Natural killer cell (primary cell): Measurements from ENCODE around the gene ITGB2. TPM values are rescaled to one million over a fixed set of nuclear protein-coding genes. Genes with fewer than 3 reads are reported as not detected.
A peak's percentile ranks its signal among the peaks of the same experiment; 100 is the strongest.

Experiments used
- ATAC-seq, 3 donors: fragments of 150-1000 bp in 2 of 3; fragments of 200-7000 bp in 1 of 3; cut with Tn5 transposase; 1 replicate in 1 of 3; 2 replicates in 2 of 3; pipeline ENCODE4 v1.10.0; 2021; ENCODE audit warnings: mild to moderate bottlenecking in 2 of 3, moderate library complexity in 2 of 3
- DNase-seq, 2 donors: peaks; one replicate each; pipeline versions ENCODE4 v3.0.0 to v3.0.0-alpha.2; 2013 to 2021; ENCODE audit warnings: mixed read lengths in 1 of 2
- H3K27ac ChIP-seq: one replicate; pipeline ENCODE4 v1.5.1; 2013; ENCODE audit warnings: mild to moderate bottlenecking, low read length
- H3K27me3 ChIP-seq: one replicate; pipeline ENCODE4 v1.6.1; 2013; ENCODE audit warnings: low read length; ENCODE audit not compliant: control insufficient read depth, insufficient read depth
- H3K36me3 ChIP-seq: one replicate; pipeline ENCODE4 v1.6.1; 2013; ENCODE audit warnings: low read length; ENCODE audit not compliant: control insufficient read depth, insufficient read depth
- H3K4me1 ChIP-seq: one replicate; pipeline ENCODE4 v1.6.1; 2013; ENCODE audit warnings: low read length; ENCODE audit not compliant: control insufficient read depth, insufficient read depth
- H3K4me3 ChIP-seq: one replicate; pipeline ENCODE4 v1.5.1; 2013; ENCODE audit warnings: low read length
- H3K9me3 ChIP-seq: one replicate; pipeline ENCODE4 v1.6.1; 2013; ENCODE audit warnings: low read length; ENCODE audit not compliant: control insufficient read depth, insufficient read depth
- H3K27ac Mint-ChIP-seq, 2 donors: one replicate each; pipeline ENCODE4 v1.8.0; 2022; ENCODE audit warnings: mild to moderate bottlenecking in 2 of 2, mixed read lengths in 2 of 2, moderate library complexity in 1 of 2
- H3K27me3 Mint-ChIP-seq, 2 donors: one replicate each; pipeline ENCODE4 v1.8.0; 2022; ENCODE audit warnings: low read depth in 2 of 2, mixed read lengths in 2 of 2
- H3K36me3 Mint-ChIP-seq: one replicate; pipeline ENCODE4 v1.8.0; 2022; ENCODE audit warnings: mixed read lengths
- H3K4me1 Mint-ChIP-seq, 2 donors: one replicate each; pipeline ENCODE4 v1.8.0; 2022; ENCODE audit warnings: mixed read lengths in 2 of 2
- H3K4me3 Mint-ChIP-seq: one replicate; pipeline ENCODE4 v1.8.0; 2022; ENCODE audit warnings: mild to moderate bottlenecking, moderate library complexity, mixed read lengths
- H3K9me3 Mint-ChIP-seq, 2 donors: one replicate each; pipeline ENCODE4 v1.8.0; 2022; ENCODE audit warnings: mixed read lengths in 2 of 2
- WGBS: methylation state at CpG from one replicate; pipeline ENCODE4 v1.1.7; 2013; ENCODE audit warnings: missing lambda C conversion rate; ENCODE audit not compliant: insufficient coverage; 5-methylcytosine and 5-hydroxymethylcytosine counted together
- intact Hi-C: fragments of 100-400 bp; cut with micrococcal nuclease; formaldehyde crosslinking; loops from one replicate; pipeline ENCODE4 v1.14.2; 2022
- total RNA-seq, 4 donors: library from RNA; stranded (reverse); fragments of 120-200 nt in 1 of 4; gene quantifications; one replicate each; pipeline versions ENCODE4 v1.2.3 to v1.2.4, GENCODE V29; 2013 to 2022
- TF ChIP-seq, protein P1 (sequence below): fragments of 200-600 bp; IDR thresholded peaks from one replicate; pipeline ENCODE4 v1.8.0; 2022; ENCODE audit warnings: antibody characterized with exemption

Gene ITGB2
- total RNA-seq, 3 donors from 2014 or later (not counting 1 experiment from before 2014, with no cell fraction given) = 1,223 to 1,393 (median 1,250) TPM

DNA sequence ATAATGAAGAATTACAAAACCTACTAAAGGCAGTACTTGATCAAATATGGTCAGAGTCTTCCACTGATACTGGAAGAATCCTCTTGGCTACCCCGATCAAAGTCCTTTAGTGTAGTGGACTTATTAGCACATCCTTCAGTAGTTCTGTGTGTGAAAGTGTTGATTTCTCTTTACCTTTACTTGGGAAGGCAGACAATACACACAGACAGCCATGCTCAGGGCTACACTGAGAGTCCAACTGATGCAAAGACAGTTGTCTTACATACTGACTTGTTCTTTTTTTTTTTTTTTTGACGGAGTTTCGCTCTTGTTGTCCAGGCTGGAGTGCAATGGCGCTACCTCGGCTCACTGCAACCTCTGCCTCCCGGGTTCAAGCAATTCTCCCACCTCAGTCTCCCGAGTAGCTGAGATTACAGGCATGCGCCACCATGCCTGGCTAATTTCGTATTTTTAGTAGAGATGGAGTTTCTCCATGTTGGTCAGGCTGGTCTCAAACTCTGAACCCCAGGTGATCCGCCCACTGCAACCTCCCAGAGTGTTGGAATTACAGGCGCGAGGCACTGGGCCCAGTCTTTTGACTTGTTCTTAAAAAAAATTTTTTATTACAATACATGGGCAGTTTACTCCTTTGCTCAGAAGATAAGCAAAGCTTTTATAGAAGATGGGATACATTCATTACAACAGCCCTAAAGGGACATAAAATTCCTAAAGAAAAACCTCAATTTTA, 43.7 kb downstream of the ITGB2 start:
- Mint-ChIP-seq H3K9me3 (no peaks in the 10 kb centered on the region), H3K27me3 (no peaks in the 10 kb centered on the region), H3K4me1 (peaks cover 40 to 44% of the 10 kb centered on the region in 2 donors), H3K36me3 (no peaks in the 10 kb centered on the region), H3K4me3 (no peak overlapping the region), H3K27ac (no peak overlapping the region)
- H3K4me1 ChIP-seq = peaks cover 47% of the 10 kb centered on the region
- ATAC-seq = no peak
- WGBS = 96% methylated on average over 12 of the region's 12 CpGs
- no peak for DNase-seq
- no peaks in the 10 kb centered on the region for H3K27me3 ChIP-seq
- no peak overlapping the region for H3K4me3 ChIP-seq
- H3K27ac ChIP-seq = no peak overlapping the region
- intact Hi-C loops = no loop called here
- H3K9me3 ChIP-seq = no peaks in the 10 kb centered on the region
- H3K36me3 ChIP-seq = no peaks in the 10 kb centered on the region
- TF ChIP-seq, protein P1, sequence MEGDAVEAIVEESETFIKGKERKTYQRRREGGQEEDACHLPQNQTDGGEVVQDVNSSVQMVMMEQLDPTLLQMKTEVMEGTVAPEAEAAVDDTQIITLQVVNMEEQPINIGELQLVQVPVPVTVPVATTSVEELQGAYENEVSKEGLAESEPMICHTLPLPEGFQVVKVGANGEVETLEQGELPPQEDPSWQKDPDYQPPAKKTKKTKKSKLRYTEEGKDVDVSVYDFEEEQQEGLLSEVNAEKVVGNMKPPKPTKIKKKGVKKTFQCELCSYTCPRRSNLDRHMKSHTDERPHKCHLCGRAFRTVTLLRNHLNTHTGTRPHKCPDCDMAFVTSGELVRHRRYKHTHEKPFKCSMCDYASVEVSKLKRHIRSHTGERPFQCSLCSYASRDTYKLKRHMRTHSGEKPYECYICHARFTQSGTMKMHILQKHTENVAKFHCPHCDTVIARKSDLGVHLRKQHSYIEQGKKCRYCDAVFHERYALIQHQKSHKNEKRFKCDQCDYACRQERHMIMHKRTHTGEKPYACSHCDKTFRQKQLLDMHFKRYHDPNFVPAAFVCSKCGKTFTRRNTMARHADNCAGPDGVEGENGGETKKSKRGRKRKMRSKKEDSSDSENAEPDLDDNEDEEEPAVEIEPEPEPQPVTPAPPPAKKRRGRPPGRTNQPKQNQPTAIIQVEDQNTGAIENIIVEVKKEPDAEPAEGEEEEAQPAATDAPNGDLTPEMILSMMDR = no peak

DNA sequence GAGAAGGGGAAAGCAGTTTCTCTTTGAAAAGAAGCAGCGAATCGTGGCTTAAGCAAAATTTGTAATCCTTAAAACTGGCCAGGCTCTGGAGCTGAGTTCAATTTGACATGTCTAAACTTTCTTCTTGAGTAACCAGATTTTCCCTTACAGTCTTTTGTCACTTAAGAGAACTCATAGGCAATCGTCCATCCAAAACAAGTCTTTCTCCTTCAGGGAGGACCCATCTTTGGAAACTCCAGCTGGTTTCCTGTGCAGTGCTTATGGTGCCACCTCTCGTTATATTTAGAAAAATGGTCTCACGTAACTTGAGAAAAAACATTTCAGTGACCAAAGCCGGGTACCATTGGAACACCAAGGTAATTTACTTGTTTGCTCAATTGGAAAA, 45.4 kb downstream of the ITGB2 start:
- ATAC-seq = no peak
- Mint-ChIP-seq H3K4me3 (peak overlapping the region; percentile 89), H3K4me1 (peaks cover 41 to 45% of the 10 kb centered on the region in 2 donors), H3K27ac (peak overlapping the region; percentile 92 to 93), H3K9me3 (no peaks in the 10 kb centered on the region), H3K36me3 (no peaks in the 10 kb centered on the region), H3K27me3 (no peaks in the 10 kb centered on the region)
- no peaks in the 10 kb centered on the region for H3K27me3 ChIP-seq
- no peaks in the 10 kb centered on the region for H3K9me3 ChIP-seq
- TF ChIP-seq, protein P1 = no peak
- intact Hi-C loops = loop anchor here (1.0 to 2.0 kb wide), 3 partner anchors 39 to 74 kb away; partner anchors contain the start of genes SUMO3 and UBE2G2
- no peaks in the 10 kb centered on the region for H3K36me3 ChIP-seq
- peak overlapping the region; percentile 45 for H3K4me3 ChIP-seq
- DNase-seq = peak in 1 of 2 donors; percentile 73
- H3K4me1 ChIP-seq = peaks cover 45% of the 10 kb centered on the region
- WGBS = 3% methylated on average over 6 of the region's 6 CpGs
- H3K27ac ChIP-seq = peak overlapping the region; percentile 85

DNA sequence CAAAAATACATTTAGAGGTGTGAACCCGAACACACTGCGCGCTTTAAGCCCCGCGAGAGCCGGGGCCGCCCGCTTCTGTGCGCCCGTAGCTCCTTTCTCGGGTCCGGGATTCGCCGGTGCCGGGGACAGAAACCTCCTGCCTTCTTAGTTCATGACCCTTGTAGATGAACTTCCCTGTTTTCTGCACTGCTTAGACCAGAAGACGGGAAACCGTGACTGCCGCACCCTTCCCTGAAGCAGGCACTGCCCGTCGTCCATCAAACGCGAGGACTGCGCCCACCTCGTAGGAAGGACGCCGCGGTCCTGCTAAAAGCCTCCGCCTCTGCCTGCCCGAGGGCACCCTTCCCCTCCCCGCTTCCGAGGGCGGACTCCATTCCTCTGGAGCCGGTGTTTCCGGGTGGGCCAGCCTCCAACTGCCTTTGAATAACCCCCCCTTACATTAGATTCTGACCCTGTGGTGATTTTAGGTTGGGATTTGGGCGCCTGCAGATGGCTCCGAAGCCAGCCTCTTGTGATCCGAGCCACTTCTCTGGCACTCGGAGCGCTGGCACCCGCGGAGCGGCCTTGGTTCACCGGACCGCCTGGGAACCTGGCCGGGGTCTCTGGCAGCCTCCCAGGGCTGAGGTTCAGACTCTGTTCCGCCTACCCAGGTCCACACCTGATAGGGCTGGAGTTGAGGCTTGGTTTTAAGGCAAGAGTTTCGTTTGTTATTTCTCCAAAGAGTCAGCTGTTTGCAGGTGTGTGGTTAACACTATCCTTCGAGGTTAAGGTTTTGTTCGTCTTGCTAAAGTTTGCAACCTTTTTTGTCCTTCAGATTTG, 46.0 kb downstream of the ITGB2 start:
- peak overlapping the region; percentile 45 for H3K4me3 ChIP-seq
- TF ChIP-seq, protein P1 = no peak

More for the DNA sequence above, 46.0 kb downstream of the ITGB2 start:
- peaks cover 41 to 45% of the 10 kb centered on the region in 2 donors for H3K4me1 Mint-ChIP-seq
- no peaks in the 10 kb centered on the region for H3K9me3 Mint-ChIP-seq
- DNase-seq (peak; percentile 43 to 68), ATAC-seq (peak in 2 of 3 donors; percentile 4 to 7)
- Histone ChIP-seq H3K4me1 (peaks cover 45% of the 10 kb centered on the region), H3K36me3 (no peaks in the 10 kb centered on the region), H3K9me3 (no peaks in the 10 kb centered on the region), H3K27ac (peak overlapping the region; percentile 85), H3K27me3 (no peaks in the 10 kb centered on the region)
- under 1% methylated on average over 48 of the region's 49 CpGs for WGBS
- intact Hi-C loops = loop anchor here (1.0 to 2.0 kb wide), 3 partner anchors 40 to 73 kb away; partner anchors contain the start of genes SUMO3 and UBE2G2
- H3K4me3 Mint-ChIP-seq = peak overlapping the region; percentile 89
- H3K27me3 Mint-ChIP-seq = no peaks in the 10 kb centered on the region
- H3K27ac Mint-ChIP-seq = peak overlapping the region; percentile 92 to 93
- no peaks in the 10 kb centered on the region for H3K36me3 Mint-ChIP-seq
